Measurements from ENCODE around the gene TOM1L2.
A peak's percentile ranks its signal among the peaks of the same experiment; 100 is the strongest.
"Not testable (repeated sequence)": the region's sequence is repeated elsewhere in the genome, so short reads cannot be mapped to it uniquely, and the experiment has no call there.

TOM1L2 gene

GRCh38 chr17:17814162-17815061 lies 157.8 kb downstream of the TOM1L2 start:
- no peak for DNase-seq

GRCh38 chr17:17813725-17814095 lies 158.5 kb downstream of the TOM1L2 start:
- DNase-seq = no peak

DNA sequence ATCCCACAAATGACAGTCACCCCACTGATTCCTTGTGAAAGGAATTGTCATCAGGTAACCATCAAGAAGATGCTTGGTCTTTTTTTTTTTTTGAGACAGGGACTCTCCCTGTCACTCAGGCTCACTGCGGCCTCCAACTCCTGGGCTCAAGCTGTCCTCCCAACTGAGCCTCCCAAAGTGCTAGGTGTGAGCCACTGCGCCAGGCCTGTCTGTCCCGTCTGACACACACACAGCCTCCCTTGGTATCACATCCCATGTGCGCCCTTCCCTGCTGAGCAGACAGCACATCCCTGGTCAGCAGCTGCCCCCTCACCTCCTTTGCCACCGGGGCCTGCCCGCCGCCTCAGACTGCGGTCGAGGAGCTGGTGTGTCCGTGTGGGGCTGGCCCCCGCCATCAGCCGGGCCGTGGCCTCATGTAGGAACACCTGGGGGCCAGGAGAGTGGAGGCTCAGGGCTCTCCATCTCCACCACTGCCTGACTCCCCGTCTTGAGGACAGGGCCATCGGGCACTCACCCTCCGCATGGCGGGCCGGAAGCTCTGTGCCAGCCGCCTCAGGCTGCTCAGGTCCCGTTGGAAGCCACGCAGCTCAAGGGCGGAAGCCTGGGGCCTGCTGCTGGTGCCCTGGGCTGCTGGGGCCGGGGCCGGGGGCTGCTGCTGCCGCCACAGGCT lies 159.0 kb downstream of the TOM1L2 start:
- DNase-seq = no peak

DNA sequence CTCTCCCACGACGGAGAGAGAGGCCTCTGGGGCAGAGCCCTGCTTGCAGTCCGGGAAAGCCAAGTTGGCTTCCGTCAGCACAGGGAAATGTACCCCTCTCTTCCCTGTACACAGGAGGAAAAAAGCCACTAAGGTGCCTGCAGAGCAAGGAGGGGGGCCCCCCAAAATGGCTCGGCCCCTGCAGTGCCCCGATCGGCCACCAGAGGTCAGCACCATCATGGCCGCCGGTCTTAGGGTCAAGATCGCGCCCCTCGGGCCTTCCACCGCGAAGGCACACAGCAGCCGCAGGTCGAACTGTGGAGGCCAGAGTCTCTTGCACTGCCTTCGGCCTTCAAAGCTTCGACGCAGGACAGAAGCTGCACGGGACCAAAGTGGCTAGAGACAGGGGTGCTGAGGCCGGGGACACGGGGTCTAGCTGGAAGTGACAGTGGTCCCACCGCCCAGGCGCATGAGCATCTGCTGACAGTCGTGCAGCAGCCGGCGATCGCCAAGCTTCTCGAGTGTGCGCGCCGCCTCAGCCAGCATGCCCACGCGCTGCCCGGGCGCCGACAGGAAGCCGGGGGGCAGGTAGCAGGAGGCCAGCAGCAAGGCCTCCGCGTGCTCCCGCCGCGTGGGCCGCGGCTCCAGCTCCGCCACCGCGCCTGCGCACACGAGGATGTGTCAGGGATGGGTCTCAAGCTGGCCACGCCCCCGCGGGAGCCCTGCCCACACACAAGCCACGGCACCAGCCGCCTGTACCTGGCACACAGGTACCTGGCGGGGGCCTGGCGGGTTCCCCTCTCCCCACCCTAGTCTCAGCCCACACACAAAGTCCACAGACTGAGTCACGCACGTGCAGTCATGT lies 159.8 kb downstream of the TOM1L2 start:
- DNase-seq = peak; percentile 74

DNA sequence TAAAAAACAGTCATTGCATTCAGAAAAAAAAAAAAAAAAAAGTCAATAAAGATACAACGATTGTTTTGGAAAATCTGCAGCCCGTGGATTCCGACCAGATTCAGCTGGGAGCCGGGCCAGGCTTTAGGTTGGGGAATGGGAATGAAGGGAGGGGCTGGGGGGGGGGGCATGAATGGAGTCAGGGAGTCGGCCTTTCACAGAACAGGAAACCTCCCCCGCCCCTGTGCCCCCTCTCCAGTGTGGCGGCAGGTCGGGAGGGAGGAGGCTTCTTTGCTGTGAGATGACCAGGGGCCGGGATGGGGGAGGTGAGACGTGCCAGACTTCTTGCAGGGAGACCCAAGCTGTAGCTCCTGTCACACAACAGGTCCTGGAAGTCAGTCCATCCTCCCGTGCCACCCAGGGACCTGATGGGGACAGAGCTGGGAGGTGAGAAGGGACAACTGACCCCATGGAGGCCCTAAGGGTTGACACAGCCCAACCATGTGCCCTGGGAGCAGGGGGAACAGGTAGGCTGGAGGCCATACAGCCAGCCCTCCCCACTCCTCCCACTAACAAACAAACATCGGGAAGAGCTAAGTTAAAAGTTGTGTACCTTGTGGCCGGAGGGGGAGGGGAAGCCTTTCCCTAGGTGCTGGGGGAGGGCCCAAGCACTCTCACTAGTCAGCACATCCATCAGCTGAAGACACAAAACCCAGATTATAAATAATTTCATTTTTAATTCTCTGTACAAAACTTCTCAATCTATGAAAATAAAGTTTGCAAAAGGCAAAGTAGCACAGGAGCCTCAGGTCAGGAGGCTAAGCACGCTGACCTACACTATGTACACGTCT lies 160.6 kb downstream of the TOM1L2 start:
- DNase-seq = no peak

DNA sequence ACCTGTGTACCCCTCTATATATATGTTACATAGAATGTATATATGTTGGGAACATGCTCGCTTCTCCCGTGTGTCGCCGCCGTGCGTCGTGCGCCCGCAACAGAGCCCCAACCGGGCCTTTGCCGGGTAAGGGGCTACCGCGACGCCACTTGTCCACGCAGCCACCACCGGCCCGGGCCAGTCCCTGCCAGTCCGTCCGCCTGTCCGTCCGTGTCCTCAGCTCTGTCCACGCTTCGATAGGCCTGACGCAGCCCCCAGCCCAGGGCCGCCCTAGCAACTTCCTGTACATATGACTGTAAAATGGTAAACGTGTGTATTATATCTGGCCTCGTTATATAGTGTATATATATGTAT lies 161.3 kb downstream of the TOM1L2 start:
- DNase-seq = no peak

DNA sequence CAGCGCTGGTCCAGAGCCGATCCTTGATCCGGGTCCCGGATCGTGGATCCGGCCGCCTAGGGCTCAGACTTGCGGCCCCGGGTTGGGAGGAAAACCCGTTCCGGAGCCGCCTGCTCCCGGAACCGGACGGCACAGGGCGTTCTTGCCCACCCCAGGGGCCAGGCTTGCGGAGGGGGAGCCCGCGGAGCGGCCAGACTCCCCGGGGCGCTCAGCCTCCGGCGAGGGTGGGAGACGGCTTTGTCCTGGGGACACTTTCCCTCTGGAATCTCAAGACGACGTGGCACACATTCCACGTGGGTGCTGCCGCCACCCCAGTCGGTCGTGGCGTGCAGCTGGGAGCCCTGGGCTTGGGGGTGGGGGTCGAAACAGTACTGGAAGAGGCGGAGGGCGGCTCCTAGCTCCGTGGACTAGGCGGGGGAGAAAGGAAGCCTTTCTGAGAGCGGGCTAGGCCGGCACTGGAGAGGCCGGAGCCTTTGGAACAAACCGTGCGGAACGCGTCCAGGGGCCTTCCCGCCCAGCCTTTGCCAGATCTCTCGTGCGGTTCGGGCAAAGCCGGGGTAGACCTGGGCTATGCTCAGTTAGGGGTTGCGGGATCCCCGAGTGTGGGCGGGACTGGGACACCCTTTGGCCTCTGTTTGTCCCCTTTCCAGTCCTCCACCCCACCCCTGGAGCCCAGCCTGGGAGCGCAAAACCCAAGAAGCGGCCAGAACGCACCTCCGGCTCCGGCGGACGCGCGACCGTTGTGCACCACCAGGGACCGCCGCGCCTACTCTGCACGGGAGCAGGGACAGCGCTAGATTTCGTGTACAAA lies 161.9 kb downstream of the TOM1L2 start:
- DNase-seq = no peak

GRCh38 chr17:17809531-17810083 lies 162.6 kb downstream of the TOM1L2 start:
- DNase-seq = no peak

DNA sequence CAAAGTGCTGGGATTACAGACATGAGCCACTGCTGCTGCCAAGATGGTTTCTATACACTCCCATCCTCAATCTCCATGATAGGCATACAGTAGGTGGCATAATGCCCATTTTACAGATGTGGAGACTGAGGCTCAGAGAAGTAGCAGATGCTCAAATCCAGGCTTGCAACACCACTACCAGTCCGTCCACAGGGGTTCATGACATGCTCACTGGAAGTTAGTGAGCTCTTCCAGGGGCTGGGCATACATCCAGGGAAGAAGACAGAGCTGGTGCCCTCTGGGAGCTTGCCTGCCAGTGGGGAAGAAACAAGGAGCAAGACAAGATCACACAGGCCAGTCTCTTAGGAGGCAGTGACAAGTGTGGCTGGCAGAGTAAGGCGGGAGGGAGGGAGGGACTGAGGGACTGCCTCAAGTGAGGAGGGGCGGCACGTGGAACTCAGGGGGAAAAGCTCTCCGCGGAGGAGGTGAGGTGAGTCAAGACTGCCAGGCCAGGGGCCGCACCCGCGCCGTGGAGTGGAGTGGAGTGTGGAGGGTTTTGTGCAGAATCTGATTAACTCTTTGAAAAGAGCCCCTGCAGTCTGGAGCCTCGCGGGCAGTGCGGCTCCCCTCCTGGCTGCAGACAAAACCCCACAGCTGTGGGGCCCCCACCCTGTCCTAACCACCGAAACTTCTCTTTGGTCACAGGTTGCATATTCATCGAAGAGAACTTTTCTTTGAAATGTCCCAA lies 163.3 kb downstream of the TOM1L2 start:
- no peak for DNase-seq

DNA sequence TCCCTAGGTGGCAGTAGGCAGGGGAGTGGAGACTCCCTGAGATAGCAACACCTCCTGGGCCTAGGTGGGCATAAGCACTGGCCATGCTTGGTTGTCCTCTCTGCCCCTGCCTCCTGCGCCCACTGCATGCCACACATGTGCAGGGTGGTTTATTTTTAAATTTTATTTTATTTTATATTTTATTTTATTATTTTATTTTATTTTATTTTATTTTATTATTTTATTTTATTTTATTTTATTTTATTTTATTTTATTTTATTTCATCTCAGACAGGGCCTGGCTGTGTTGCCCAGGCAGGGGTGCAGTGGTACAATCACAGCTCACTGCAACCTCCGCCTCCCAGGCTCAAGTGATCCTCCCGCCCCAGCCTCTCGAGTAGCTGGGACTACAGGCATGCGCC lies 164.0 kb downstream of the TOM1L2 start:
- DNase-seq = not testable (repeated sequence)

GRCh38 chr17:17807440-17807839 lies 164.8 kb downstream of the TOM1L2 start:
- no peak for DNase-seq

GRCh38 chr17:17806611-17807274 lies 165.5 kb downstream of the TOM1L2 start:
- no peak for DNase-seq

DNA sequence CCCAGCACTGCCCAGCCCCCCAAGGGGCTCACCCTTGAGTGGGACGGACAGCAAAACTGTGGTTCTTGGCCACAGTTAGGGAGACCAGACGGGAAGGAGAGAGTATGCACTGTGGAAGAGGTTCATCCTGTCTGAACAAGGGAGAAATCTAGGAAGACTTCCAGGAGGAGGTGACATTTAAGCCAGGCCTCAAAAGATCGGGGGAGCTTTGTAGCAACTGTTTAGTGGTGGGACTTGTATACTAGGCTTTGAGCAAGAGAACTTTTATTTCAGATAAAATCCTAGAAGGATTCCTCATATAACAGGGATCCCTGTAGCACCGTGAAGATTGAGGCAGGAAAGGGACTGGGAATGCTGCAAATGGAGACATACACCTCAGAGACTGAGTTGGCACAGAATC lies 166.2 kb downstream of the TOM1L2 start:
- no peak for DNase-seq

DNA sequence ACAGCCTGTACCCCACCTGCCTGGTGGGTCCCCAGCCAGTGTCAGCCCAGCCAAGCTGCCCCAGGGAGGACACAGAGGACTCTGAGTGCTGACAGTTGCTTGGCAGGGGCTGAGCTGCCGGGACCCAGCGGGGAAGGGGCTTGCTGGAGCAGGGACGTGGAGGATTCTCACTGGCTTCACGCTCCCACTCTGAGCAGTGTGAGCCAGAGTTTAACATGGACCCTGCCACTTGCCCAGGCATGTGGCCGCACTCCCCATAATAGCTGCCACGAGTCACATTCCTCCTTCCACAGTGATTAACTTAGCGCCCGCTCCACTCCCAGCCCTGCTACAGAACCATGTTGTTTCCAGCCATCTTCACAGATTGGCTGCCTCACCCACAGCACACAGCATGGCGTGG lies 166.6 kb downstream of the TOM1L2 start:
- no peak for DNase-seq

DNA sequence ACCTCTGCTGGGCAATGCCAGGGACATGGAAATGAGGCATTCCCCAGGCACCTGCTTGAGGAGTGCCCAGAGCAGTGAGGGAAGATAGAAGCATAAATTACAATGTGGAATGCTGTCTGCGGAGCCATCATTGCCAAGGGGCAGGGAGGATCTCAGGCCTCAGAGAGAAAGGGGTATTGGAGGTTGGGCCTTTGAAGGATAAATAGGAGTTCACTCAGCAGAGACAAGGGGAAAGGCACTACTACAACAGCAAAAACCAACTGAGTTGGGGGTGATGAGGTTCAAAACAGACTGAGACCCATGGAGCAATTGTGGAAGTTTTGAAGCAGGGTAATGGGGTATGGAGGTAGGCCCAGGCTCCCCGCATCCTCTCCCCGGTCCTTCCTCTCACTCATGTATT lies 168.2 kb downstream of the TOM1L2 start:
- DNase-seq = no peak

DNA sequence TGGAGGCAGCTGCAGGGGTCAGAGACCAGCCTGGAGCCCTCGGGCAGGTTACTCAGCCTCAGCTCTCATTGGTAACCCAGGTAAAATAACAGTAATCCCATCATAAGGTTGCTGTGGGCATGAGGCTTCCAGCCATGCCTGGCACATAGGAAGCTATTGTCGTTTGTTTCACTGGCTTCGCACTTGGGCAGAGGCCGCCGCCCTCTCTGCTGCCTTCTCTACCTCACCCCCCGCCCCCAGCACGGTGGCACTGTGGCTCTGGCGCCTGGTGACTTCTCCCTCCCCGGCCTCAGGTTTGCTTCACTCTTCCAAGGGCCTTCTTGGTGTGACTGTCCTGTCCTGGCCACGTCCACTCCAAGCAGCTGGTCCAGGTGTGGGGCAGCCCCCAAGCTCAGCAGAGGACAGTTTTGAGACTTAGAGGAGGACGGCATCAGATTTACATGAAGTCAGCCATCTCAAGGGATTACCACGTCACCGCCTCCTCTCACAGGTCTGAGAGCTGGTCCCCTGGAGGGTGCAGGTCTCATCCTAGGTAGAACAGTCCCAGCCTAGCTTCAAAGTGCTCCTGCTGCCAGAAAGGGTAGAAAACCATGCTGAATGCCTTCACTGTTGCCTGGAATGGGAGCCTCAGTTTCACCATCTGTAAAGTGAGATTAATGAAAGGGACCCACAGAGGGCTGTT lies 170.3 kb downstream of the TOM1L2 start:
- no peak for DNase-seq

DNA sequence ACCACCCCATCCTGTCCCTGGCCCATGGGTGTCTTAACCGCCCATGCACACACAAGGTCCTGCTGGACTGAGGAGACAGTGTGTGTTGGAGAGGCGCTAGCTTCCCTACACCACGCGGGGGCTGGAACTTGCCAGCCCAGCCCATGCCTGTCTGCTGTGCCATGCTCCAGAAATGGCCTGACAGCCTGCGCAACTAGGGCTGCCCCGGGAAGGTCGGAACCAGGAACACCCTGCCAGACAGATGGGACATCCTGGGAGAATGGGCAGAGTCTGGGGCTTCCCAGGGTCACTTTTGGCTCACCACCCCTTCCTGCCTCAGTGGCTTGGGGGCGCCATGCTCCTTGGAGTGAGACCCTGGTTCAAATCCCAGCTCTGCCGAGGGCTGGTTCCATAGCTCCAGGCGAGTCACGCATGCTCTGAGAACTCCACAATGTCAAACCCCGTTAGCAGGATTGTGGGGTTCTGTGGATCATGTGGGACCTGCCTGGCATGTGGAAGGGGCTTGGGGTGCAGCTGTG lies 171.6 kb downstream of the TOM1L2 start:
- DNase-seq = no peak

GRCh38 chr17:17798573-17799255 lies 173.5 kb downstream of the TOM1L2 start:
- no peak for DNase-seq

Data from activated CD8-positive, alpha-beta memory T cell treated with anti-CD3 and anti-CD28 coated beads, Interleukin-2, amount 50 U/mL, for 4 hours (primary cell).